Neural progenitor cell (in vitro differentiated cells): ENCODE measurements around the gene RPH3AL. TPM values are rescaled to one million over a fixed set of nuclear protein-coding genes. Genes with fewer than 3 reads are reported as not detected.

Experiments
- DNase-seq: peaks from one replicate; pipeline ENCODE4 v3.0.0-alpha.2; 2016; ENCODE audit warnings: low spot score
- H2AFZ ChIP-seq: fragments of 200-600 bp; sonication (generic); replicated peaks from 2 replicates; pipeline ENCODE4 v1.6.1; 2016; ENCODE audit warnings: antibody characterized with exemption
- H3F3A ChIP-seq: fragments of 200-600 bp; sonication (generic); 2 replicates; pipeline ENCODE4 v1.6.1; 2016; ENCODE audit warnings: antibody characterized with exemption, low read depth
- H3K27ac ChIP-seq: fragments of 200-600 bp; sonication (generic); 2 replicates; pipeline ENCODE4 v1.5.1; 2016; ENCODE audit warnings: mild to moderate bottlenecking
- H3K27me3 ChIP-seq: fragments of 200-600 bp; sonication (generic); 2 replicates; pipeline ENCODE4 v1.6.1; 2016; ENCODE audit warnings: mild to moderate bottlenecking, moderate library complexity
- H3K36me3 ChIP-seq: fragments of 200-600 bp; sonication (generic); 2 replicates; pipeline ENCODE4 v1.5.1; 2016
- H3K4me1 ChIP-seq: fragments of 200-600 bp; sonication (generic); 2 replicates; pipeline ENCODE4 v1.6.1; 2016; ENCODE audit warnings: mixed run types
- H3K4me2 ChIP-seq: fragments of 200-600 bp; sonication (generic); 2 replicates; pipeline ENCODE4 v1.6.1; 2016
- H3K4me3 ChIP-seq: fragments of 200-600 bp; sonication (generic); 2 replicates; pipeline ENCODE4 v1.5.1; 2016
- H3K79me2 ChIP-seq: fragments of 200-600 bp; sonication (generic); 2 replicates; pipeline ENCODE4 v1.6.1; 2016; ENCODE audit warnings: low read depth
- H3K9ac ChIP-seq: fragments of 200-600 bp; sonication (generic); 2 replicates; pipeline ENCODE4 v1.6.1; 2016
- H3K9me3 ChIP-seq: fragments of 200-600 bp; sonication (generic); 2 replicates; pipeline ENCODE4 v1.5.1; 2016; ENCODE audit warnings: low read depth
- H4K20me1 ChIP-seq: fragments of 200-600 bp; sonication (generic); 2 replicates; pipeline ENCODE4 v1.6.1; 2016; ENCODE audit warnings: low read depth
- H3K27ac Mint-ChIP-seq: 3 replicates; pipeline ENCODE4 v1.8.0; 2021; ENCODE audit warnings: mixed read lengths
- H3K27me3 Mint-ChIP-seq: 2 replicates; pipeline ENCODE4 v1.8.0; 2022; ENCODE audit warnings: low read depth, mild to moderate bottlenecking, inconsistent platforms, moderate library complexity, mixed read lengths; ENCODE audit not compliant: insufficient read depth
- H3K36me3 Mint-ChIP-seq: 3 replicates; pipeline ENCODE4 v1.8.0; 2021; ENCODE audit warnings: mixed read lengths
- H3K4me1 Mint-ChIP-seq: 3 replicates; pipeline ENCODE4 v1.8.0; 2021; ENCODE audit warnings: mixed read lengths
- H3K4me3 Mint-ChIP-seq: 3 replicates; pipeline ENCODE4 v1.8.0; 2021; ENCODE audit warnings: mild to moderate bottlenecking, moderate library complexity, mixed read lengths
- H3K9me3 Mint-ChIP-seq: 3 replicates; pipeline ENCODE4 v1.8.0; 2020; ENCODE audit warnings: mixed read lengths
- EZH2 ChIP-seq: fragments of 200-600 bp; sonication (generic); IDR thresholded peaks from 2 replicates; pipeline ENCODE4 v1.6.1; 2017; ENCODE audit warnings: antibody characterized with exemption, mild to moderate bottlenecking, moderate library complexity
- EZH2phosphoT487 ChIP-seq: fragments of 200-600 bp; sonication (generic); IDR thresholded peaks from 2 replicates; pipeline ENCODE4 v1.6.1; 2017; ENCODE audit warnings: antibody characterized with exemption
- total RNA-seq: library from RNA; depleted of rRNA; stranded (reverse); fragments of >200 nt; gene quantifications from 2 replicates; pipeline ENCODE4 v1.2.3, GENCODE V29; 2015; ENCODE audit warnings: low replicate concordance
- TF ChIP-seq, protein P1 (sequence below): fragments of 200-600 bp; sonication (generic); IDR thresholded peaks from 2 replicates; pipeline ENCODE4 v1.5.1; 2017; ENCODE audit warnings: antibody characterized with exemption, mild to moderate bottlenecking

Gene RPH3AL
- total RNA-seq, 1 donor from 2014 or later: 7.5 TPM

DNA sequence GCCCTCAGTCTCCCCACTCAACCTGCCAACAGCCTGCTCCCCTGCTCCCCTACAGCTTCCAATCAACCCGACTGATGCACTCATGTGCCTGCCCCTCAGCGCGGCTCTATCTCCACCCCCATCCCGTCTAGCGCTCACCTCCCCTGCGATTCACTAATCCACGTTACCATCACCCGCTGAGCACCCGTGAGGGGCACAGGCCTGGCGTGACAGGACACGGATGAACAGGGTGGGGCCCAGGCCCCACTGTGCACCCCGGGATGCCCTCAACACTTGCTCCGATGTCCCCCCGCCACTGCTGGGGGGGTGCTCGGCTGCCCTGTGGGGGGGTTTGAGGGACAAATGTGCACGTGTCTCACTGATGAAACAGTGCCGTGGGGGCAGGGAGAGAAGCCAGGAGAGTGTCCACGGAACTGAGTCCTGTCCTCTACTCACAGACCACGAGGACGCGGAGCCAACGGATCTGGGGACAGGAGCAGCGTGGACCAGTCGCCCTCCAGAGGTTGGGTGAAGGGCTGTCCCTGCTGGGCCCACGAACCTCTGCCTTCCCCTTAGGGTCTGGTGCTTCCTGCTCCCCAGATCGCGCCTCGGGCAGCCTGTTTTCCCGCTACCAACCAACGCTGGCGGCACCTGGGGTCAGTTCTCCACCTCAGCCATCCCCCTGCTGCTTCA is 66.7 kb downstream of the RPH3AL start:
- Histone ChIP-seq H3K4me3 (no peak overlapping the region), H3K79me2 (no peaks in the 10 kb centered on the region), H3F3A (no peaks in the 10 kb centered on the region), H3K4me1 (no peaks in the 10 kb centered on the region), H3K9me3 (no peaks in the 10 kb centered on the region), H3K9ac (no peak overlapping the region), H3K4me2 (no peak overlapping the region), H3K27ac (no peak overlapping the region), H3K36me3 (no peaks in the 10 kb centered on the region), H4K20me1 (no peaks in the 10 kb centered on the region), H2AFZ (no peak overlapping the region), H3K27me3 (no peaks in the 10 kb centered on the region)
- no peak for DNase-seq
- peaks cover 6% of the 10 kb centered on the region for H3K27me3 Mint-ChIP-seq
- peaks cover 17% of the 10 kb centered on the region for H3K4me1 Mint-ChIP-seq
- H3K9me3 Mint-ChIP-seq: peaks cover 3% of the 10 kb centered on the region
- peak overlapping the region; percentile 83 for H3K27ac Mint-ChIP-seq
- H3K4me3 Mint-ChIP-seq: peak overlapping the region; percentile 50
- no peaks in the 10 kb centered on the region for H3K36me3 Mint-ChIP-seq
- TF ChIP-seq, protein P1, sequence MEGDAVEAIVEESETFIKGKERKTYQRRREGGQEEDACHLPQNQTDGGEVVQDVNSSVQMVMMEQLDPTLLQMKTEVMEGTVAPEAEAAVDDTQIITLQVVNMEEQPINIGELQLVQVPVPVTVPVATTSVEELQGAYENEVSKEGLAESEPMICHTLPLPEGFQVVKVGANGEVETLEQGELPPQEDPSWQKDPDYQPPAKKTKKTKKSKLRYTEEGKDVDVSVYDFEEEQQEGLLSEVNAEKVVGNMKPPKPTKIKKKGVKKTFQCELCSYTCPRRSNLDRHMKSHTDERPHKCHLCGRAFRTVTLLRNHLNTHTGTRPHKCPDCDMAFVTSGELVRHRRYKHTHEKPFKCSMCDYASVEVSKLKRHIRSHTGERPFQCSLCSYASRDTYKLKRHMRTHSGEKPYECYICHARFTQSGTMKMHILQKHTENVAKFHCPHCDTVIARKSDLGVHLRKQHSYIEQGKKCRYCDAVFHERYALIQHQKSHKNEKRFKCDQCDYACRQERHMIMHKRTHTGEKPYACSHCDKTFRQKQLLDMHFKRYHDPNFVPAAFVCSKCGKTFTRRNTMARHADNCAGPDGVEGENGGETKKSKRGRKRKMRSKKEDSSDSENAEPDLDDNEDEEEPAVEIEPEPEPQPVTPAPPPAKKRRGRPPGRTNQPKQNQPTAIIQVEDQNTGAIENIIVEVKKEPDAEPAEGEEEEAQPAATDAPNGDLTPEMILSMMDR: no peak

DNA sequence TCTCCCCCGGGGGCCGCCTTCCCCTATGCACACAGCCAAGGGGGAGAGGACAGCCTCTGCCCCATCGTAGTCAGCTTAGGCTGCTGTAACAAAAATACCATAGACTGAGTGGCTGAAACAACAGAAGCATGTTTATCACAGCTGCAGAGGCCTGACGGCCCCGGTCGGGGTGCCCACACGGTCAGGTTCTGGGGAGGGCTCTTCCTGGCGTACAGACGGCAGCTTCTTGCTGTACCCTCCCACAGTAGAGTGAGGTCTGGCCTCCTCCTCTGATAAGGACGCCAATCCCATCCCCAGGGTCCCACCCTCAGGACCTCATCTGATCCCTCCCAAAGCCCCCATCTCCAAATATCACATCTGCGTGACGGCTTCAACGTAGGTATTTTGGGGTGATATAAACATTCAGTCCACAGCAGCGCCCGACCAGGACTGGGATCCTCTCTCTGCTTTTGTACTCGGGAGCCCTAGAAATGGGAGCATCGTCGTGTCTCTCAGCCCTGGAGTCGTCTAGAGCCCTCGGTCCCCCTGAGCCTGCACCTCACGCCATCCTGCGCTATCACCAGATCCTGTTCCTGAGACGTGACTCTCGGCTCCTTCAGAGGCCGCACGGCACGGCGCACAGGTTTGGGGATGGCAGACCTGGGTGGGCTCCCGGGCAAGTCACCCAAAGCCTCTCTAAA is 67.8 kb downstream of the RPH3AL start:
- Mint-ChIP-seq H3K4me3 (no peak overlapping the region), H3K27me3 (peaks cover 6% of the 10 kb centered on the region)

DNA sequence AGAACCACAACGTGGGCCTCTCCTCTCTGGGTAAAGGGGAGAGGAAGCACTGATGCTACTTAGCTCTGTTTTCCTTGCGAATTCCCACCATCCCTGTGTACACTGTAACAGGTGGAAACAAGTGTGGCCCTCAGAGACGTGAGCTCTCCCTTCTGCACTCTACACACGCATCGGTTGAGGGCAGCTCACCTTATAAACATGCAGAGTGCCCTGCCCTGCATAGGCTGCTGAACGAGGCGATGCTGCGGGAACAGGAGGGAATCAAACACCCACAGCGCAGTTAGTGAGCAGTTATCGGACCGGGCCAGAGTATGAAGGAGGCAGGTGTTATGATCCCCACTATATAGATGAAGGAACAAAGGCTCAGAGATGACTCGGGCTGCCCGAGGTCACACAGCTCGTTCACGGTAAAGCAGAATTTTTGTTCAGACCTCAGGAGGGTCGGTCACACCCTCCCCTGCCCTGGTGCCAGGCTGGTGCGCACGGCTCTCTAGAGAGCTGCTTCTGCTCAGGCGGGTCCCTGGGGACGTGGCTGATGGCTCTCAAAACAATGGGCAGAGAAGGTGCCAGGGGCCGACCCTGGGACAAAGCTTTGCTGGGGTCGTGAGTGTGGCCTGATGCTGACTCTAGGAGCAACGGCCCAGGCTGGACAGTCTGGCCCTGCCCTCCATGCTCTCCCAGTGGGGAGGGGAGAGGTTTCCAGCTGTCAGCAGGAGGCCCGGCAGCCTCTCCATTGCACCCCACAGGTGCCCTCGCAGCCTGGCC is 68.5 kb downstream of the RPH3AL start:
- no peaks in the 10 kb centered on the region for H3K36me3 ChIP-seq
- H3K79me2 ChIP-seq: no peaks in the 10 kb centered on the region
- H3F3A ChIP-seq: no peaks in the 10 kb centered on the region
- no peak for DNase-seq
- no peak overlapping the region for H3K9ac ChIP-seq
- no peaks in the 10 kb centered on the region for H3K9me3 ChIP-seq
- H3K36me3 Mint-ChIP-seq: peaks cover 2% of the 10 kb centered on the region
- no peak overlapping the region for H3K4me2 ChIP-seq
- no peaks in the 10 kb centered on the region for H3K27me3 ChIP-seq
- H3K27ac Mint-ChIP-seq: peak overlapping the region; percentile 9
- peaks cover 16% of the 10 kb centered on the region for H3K9me3 Mint-ChIP-seq
- peaks cover 6% of the 10 kb centered on the region for H3K27me3 Mint-ChIP-seq
- no peak overlapping the region for H3K27ac ChIP-seq
- TF ChIP-seq EZH2phosphoT487: no peak
- TF ChIP-seq, protein P1: no peak
- no peak for TF ChIP-seq EZH2
- peaks cover 4% of the 10 kb centered on the region for H3K4me1 Mint-ChIP-seq
- no peak overlapping the region for H3K4me3 Mint-ChIP-seq
- no peaks in the 10 kb centered on the region for H4K20me1 ChIP-seq
- no peak overlapping the region for H2AFZ ChIP-seq
- no peaks in the 10 kb centered on the region for H3K4me1 ChIP-seq
- H3K4me3 ChIP-seq: no peak overlapping the region

More for the DNA sequence above, 67.8 kb downstream of the RPH3AL start:
- Mint-ChIP-seq H3K4me1 (peaks cover 12% of the 10 kb centered on the region), H3K9me3 (peaks cover 14% of the 10 kb centered on the region), H3K27ac (no peak overlapping the region), H3K36me3 (peaks cover 2% of the 10 kb centered on the region)
- Histone ChIP-seq H3K4me1 (no peaks in the 10 kb centered on the region), H3K36me3 (no peaks in the 10 kb centered on the region), H3K9me3 (no peaks in the 10 kb centered on the region), H4K20me1 (no peaks in the 10 kb centered on the region), H2AFZ (no peak overlapping the region), H3K27me3 (no peaks in the 10 kb centered on the region), H3K9ac (no peak overlapping the region), H3K27ac (no peak overlapping the region), H3K4me3 (no peak overlapping the region), H3F3A (no peaks in the 10 kb centered on the region), H3K4me2 (no peak overlapping the region), H3K79me2 (no peaks in the 10 kb centered on the region)
- TF ChIP-seq, protein P1: no peak
- no peak for TF ChIP-seq EZH2phosphoT487
- TF ChIP-seq EZH2: no peak
- DNase-seq: no peak
